Renal cortical epithelial cell (primary cell): ENCODE data around the gene ZNF738. TPM values are rescaled to one million over a fixed set of nuclear protein-coding genes. Genes with fewer than 3 reads are reported as not detected.

Experiments
- DNase-seq: peaks from one replicate; pipeline ENCODE4 v3.0.0-alpha.2; 2011; ENCODE audit warnings: low read depth
- total RNA-seq: library from RNA; depleted of rRNA; stranded (reverse); fragments of >200 nt; gene quantifications from 2 replicates; pipeline ENCODE4 v1.2.3, GENCODE V29; 2014

ZNF738 gene
- total RNA-seq, 1 donor from 2014 or later = 7.4 TPM

- no peak for DNase-seq
Measured at GRCh38 chr19:21422244-21422643, 63.4 kb downstream of the ZNF738 start.

DNA sequence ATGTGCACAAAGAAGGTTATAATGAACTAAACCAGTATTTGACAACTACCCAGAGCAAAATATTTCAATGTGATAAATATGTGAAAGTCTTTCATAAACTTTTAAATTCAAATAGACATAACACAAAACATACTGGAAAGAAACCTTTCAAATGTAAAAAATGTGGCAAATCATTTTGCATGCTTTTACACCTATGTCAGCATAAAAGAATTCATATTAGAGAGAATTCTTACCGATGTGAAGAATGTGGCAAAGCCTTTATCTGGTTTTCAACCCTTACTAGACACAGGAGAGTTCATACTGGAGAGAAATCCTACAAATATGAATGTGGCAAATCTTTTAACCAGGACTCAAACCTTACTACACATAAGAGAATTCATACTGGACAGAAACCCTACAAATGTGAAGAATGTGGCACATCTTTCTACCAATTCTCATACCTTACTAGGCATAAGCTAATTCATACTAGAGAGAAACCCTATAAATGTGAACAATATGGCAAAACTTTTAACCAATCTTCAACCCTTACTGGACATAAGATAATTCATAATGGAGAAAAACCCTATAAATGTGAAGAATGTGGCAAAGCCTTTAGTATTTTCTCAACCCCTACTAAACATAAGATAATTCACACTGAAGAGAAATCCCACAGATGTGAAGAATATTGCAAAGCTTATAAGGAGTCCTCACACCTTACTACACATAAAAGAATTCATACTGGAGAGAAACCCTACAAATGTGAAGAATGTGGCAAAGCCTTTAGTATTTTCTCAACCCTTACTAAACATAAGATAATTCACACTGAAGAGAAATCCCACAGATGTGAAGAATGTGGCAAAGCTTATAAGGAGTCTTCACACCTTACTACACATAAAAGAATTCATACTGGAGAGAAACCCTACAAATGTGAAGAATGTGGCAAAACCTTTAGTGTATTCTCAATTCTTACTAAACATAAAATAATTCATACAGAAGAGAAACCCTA lies 64.5 kb downstream of the ZNF738 start:
- DNase-seq = no peak

Other genes with a start within 250 kb of the ZNF738 start
- 4.3 and 10.7 TPM in 2 replicates for gene ZNF431, start 217.0 kb upstream of the ZNF738 start, total RNA-seq
- gene ZNF708, start 29.6 kb upstream of the ZNF738 start, total RNA-seq = 5.4 and 14.7 TPM in 2 replicates
- gene ZNF493, start 38.1 kb downstream of the ZNF738 start, total RNA-seq = 4.9 and 26.2 TPM in 2 replicates
- gene ZNF429, start 146.6 kb downstream of the ZNF738 start, total RNA-seq = 4.2 and 10.8 TPM in 2 replicates